NCI-H1436 treated with DMSO at 0.1 percent for 48 hours (cell line): ENCODE data around the gene DNAH7.

Experiments used
- DNase-seq: peaks from one replicate; lab custom pipeline; 2025; lab: John Stamatoyannopoulos, UW

The DNAH7 gene

DNA sequence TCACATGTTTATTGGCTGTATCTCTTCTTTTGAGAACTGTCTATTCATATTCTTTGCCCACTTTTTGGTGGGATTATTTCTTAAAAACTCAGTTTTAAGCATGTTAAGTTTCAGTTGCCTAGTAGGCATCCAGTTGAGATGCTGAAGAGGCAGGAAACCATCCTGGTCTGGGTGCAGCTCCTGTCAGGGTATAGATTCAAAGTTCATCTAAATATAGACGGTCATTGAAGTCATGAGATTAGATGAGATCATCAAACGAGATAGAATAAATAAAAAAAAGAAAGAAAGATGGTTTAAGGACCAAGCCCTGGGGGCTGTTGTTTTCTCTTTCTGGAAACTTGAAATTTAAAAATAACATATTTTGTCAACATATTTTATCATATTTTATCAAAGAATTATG, 9.2 kb upstream of the DNAH7 start:
- DNase-seq: no peak

DNA sequence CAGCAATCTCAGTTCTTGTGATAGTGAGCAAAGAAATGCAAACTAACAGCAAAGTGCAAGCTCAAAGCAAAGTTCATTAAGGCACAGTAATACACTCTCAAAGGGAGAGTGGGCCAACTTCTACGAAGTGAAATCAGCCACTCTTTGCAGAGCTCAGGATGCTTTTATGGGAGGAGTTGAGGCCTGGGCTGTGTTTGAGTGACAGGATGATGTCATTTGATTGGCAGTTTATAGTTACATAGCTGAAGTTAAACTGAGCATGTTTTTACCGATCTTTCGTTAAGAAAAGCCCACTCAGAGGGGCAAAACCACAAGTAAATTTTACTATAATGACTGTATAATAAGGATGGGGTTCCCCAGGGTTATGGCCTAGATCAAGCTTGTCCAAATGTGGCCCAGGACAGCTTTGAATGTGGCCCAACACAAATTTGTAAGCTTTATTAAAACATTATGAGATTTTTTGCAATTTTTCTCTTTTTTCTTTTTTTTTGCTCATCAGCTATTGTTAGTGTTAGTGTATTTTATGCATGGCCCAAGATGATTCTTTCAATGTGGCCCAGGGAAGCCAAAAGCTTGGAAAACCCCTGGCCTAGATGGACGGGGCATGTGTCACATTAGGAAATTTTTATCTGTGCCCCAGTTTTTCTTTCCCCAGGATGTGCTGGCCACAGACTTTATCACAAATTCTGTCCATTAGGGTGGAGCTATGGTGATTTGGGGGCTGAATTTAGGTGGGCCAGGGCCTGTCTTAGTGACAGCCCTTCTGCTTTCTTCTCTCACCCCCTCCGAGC, 8.3 kb upstream of the DNAH7 start:
- no peak for DNase-seq

DNA sequence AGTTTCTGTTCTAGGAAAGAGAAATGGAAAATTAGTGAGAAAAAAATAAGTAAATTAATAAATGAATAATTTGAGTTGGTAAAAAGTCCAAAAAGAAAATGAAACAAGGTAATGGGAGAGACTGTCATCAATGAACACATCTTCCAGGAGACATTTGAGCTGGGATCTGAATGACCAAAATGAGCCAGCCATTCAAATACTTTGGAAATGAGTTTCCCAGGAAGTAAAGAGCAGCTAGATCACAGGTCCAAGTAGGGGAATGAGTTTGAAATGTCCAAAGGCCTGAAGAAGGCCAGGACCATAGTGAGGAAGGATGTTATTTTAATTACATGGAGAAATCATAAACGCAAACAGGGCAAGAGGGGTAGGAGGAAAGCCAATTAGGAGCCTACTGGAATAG, 6.6 kb upstream of the DNAH7 start:
- no peak for DNase-seq

DNA sequence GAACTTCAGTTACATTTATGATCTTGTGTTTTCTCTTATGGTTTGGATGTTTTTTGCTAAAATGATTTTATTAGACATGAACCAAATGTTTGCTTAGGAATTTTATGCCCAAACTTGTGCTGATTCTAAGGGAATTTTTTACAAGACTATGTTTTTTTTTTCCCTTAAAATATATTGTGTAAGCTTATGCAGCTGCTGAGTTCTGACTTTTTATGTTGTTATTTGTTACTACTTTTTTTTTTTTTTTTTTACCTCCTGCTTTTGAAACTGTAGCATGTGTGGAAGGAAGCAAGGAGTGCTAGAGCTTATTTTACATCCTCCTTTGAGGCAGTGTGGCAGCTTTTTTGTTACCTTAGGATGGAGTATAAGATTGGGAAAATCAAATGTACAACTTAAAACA, 6.0 kb upstream of the DNAH7 start:
- DNase-seq: no peak

DNA sequence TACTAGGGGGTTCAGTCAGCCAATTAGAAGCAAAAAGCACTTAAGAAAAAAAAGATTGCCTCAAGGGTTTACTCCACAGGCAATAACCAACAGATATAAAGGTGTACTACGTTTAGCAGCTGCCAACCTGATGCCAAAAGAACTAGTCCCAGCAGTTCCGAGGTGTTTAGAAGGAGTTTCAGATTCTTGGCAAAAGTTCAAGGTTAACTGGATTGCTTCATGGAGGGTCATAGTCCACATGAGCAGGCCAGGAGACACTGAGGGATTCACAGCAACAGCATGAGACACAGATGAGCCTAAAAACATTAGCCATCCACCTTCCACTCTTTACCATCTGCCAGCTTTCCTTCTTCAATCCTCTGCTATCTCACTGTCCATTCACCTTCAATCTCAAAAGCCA, 4.9 kb upstream of the DNAH7 start:
- DNase-seq: no peak

DNA sequence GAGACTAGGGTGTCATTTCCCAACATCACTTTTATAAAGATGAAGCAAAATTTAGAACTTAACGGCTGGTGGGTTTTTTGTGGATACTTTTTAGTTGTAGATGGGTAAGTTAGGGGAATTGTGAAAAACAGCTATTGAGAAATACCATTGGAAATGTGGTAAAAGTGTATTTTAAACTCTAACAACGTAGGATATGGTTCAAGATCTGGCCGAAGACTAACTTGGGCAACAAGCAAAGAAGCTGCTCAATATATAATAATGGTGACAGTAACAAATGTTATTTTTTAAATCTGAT, 1.6 kb downstream of the DNAH7 start:
- no peak for DNase-seq

DNA sequence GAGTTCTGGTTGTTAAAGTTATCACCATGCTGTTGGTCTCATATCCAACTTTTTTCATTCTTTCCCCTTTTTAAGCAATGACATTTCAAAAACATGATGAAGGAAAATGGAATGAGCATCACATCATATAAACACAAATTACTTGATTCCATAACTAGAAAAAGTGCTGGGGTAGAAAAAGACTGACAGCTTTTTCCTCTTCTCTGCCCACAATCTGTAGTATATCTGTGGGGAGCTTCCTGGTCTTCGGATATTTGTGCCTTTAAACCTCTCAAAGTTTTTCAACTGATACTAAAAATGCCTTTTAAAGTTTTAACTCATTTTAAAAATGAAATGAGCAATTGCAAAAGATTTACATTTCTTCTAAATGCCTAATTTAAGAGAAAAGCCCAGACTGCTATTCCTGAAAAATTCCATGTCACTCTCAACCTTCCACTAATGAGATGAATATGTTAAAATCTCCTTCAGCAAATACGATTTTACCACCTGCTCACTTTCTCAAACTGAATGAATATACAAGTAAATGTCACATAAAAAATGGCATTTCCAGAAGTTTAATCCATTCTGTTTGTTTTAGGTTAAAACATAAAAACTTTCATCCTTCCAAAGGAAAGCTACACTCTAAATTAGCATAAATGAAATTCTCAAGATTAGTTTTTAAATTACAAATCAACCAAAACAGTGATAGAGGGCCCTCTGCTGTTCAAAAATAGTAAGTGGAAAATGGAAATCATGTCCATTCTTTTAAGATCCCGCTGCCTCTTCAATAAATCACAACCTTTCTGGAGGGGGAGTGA, 2.1 kb downstream of the DNAH7 start:
- no peak for DNase-seq

DNA sequence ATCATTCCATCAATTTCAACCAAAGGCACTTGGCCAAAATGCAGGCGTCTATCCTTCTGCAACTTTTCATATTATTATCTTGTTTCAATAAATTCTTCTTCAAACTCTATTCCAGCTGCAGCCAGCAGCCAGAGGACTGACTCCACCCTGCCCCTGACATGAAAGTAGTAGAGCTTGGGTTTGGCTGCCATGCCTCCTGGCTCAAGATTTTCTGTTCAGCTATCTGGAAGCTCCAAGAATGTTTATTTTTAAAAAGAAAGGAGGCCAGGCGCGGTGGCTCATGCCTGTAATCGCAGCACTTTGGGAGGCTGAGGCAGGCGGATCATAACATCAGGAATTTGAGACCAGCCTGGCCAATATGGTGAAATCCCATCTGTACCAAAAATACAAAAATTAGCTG, 4.9 kb downstream of the DNAH7 start:
- DNase-seq: no peak

DNA sequence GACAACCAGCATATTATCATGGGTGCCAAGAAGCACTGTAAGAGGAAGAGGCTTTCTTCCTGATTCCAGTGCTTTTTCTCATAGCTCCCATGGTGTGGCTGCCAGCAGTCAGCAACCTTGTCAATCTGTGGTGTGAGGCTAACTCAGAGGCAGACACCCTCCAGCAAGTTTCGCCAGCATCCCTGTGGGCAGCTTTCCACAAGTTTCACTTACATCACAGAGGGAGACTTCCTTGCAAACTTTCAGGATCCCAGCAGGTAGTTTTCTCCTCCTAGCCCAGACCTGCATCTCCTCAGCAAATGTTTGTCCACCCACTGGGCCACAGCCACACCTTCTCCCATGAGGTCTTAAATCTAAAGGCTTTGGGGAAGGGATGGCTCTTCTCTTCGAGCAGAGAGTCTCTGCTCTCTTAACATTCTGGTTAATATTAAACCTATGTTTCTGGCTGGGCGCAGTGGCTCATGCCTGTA, 9.1 kb downstream of the DNAH7 start:
- no peak for DNase-seq

DNA sequence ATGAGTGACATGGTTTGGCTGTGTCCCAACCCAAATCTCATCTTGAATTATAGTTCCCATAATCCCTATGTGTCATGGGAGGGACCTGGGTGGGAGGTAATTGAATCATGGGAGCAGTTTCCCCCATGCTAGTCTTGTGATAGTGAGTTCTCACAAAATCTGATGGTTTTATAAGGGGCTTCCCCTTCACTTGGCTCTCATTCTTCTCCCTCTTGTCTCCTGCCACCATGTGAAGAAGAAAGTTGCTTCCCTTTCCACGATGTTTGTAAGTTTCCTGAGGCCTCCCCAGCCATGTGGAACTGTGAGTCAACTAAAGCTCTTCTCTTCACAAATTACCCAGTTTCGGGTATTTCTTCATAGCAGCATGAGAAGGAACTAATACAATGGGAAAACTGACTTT, 14.0 kb downstream of the DNAH7 start:
- DNase-seq: no peak

DNA sequence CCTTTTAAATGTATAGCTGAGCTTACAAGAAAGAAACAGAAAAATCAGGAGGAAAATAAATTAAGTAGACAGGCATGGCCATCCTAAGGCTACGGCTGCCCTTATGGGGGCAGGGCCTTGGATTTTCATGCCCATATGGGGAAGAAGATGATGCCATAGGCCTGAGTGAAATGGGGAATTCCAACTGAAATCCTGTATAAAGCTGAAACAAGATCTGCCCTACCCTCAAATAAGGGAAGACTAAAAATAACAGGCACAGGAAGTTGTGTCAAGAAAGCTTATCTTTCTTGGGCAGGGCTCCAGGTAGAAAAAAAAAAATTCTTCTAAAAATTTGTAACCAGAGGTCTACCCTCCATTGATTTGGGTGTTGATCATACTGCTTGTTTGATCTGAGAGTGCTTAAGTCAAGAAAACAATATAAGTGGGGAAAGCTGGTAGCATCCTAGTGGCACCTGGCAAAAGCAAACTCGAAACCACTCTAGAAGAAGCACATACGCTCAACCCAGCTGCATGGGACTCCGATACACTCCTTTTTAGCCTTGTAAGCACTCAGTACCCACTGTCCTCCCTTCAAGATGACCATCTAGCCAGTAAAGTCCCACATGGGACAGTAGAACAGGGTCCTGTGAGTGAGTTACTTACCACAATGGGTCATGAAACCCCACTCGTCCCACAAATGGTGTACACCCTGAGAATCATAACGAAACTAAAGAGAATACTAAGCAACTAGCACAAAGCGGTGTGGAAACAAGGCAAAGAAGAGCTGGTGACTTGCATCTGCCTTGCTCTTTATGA, 22.3 kb downstream of the DNAH7 start:
- DNase-seq: no peak

DNA sequence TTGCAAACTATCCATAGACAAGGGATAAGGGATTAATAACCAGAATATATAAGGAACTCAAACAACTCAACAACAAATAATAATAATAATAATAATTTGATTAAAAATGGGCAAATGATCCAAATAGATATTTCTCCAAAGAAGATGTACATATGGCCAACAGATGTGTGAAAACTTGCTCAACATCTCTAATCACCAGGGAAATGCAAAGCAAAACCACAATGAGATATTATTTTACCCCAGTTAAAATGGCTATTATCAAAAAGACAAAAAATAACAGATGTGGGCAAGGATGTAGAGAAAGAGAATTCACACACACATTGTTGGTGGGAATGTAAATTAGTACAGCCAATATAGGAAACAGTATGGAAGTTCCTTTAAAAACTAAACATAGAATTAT, 26.9 kb downstream of the DNAH7 start:
- DNase-seq: no peak

DNA sequence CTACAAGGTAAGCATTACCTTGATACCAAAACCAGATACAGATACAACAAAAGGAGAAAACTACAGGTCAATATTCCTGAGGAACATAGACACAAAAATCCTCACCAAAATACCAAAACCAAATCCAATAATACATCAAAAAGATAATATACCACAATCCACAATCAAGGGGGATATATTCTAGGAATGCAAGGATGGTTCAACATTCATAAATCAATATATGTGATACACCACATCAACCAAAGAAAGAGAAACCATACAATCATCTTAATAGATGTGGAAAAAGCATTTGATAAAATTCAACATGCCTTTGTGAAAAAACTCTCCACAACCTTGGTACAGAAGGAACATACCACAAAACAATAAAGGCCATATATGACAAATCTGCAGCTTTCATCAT, 28.4 kb downstream of the DNAH7 start:
- DNase-seq: no peak

DNA sequence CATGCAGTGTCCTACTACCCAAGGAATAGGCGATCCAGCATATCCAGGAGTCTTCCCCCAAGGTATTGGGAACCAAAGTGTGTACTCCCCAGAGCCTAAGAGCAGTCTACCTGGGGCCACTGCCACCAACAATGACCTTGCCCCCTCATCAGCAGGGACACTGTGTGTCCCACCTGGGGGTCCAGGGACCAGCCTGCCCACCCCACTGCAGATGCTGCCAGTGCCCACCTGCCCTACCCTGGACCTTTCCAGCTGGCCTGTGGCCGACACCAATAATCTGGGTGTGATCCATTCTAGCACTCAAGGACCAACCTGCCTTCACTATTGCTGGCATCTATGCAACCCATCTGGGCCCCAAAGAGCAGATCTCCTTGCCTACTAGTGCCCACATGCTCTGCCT, 32.2 kb downstream of the DNAH7 start:
- no peak for DNase-seq

DNA sequence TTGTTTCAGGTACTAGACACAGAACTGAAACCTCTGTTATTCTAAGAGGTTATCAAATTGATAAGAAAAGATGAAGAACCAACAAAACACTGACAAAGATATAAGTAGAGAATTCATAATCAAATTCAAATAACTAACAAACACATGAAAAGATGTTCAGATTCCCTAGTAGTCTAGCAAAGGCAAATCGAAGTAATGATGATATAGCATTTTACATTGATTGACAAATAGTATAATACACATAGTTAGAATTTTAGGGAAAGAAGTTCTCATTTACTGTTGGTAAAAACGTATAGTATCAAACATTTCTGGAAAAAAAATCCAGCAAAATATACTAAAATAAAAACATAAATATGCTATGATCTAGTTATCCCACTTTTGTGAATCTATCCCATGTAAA, 50.6 kb downstream of the DNAH7 start:
- no peak for DNase-seq

DNA sequence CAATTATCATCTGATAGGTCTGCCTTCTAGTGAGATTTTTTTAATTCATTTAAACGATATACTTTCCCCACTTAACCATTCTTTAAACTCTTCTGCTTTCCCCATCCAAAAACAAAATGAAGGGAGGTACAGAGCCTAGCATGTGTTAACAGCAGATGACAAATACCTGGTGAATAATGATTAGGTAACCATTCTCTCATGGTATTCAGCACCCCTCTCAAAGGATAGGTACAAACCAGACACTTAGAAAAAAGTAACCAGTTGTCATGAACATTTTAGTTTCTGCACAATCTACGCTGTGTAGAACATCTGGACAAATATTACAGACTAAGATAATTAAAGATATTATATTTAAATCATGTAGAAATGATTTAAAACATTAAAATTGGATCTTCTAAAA, 56.3 kb downstream of the DNAH7 start:
- DNase-seq: no peak

DNA sequence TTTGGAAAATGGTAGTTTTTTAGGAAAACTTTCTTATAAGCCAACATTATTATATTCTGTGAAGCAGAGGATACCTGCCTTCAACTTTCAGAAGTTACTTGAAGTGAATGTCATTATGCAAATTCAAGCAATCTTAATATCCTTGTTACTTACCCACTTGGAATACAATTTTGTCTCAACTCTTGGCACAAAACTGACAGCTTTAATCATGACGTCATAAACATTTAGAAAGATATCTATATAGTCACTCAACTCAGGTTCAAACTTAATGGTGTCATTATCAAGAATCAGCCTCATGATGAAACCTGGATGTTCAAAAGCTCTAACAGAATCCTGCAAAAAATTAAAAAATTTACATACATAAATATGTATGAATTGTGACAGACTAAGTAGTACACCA, 68.1 kb downstream of the DNAH7 start:
- DNase-seq: no peak

DNA sequence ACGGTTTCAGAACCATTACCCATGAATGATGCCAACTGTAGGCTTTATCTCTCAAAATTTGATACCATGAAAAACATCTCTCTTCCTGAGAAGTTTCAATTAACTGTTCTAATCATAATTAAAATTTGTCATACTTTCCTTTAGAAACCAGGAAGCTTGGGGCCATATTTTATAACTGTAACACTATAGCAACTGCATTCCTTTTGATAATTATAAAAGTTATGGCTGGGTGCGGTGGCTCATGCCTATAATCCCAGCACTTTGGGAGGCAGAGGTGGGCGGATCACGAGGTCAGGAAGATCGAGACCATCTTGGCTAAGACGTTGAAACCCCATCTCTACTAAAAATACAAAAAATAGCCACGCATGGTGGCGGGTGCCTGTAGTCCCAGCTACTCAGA, 70.6 kb downstream of the DNAH7 start:
- DNase-seq: no peak

DNA sequence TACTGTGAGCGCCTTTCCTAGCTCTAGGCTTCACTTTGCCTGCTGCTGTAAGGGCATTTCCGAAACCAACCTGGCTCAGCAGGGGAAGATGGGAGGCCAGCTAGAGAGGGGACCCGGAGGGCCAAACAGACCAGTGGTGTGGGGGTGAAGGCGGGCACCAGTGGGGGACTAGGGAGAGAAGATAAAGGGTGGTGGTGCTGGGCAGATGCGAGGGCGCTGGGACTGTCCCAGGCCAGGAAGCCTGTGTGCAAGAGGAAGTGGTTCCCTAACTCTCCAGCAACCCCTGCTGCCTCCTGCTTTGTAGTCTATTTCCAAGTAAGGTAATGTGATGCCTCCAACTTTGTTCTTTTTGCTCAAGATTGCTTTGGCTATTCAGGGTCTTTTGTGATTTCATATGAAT, 73.1 kb downstream of the DNAH7 start:
- no peak for DNase-seq

DNA sequence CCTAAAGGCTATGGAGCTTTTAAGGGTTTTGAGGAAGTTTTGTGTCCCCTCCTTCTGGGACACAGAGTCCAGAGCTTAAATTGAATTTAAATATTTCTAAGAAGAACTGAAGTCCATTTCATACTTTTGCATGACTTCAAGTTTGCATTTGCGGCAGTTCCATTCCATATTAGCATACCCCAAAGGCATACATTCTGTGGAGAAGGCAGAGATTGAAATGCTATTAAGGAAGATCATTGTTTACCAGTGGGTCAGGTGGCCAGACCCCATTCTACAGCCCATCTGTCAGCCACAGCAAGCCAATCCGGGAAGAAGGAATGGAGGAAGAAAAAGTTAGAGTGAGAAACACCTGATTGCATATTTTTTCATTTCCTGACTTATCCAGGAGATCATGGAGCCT, 75.0 kb downstream of the DNAH7 start:
- DNase-seq: no peak

DNA sequence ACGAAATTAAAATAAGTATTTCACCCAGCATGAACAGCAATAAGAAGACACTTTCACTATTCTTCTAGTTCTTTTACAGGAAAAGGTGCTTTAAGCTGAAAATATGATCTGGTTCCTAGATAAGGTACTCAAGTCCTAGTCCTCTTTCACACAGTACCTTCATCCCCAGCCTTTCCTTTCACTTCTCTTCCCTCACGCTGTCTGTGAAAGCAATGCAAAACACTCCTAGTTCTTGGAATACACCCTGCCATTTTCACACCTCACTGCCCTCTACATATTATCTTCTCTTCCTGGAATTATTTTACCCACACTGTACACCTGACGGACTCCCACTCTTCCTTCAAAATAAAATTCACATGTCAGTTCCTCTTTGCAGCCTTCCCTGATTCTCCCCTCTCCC, 82.9 kb downstream of the DNAH7 start:
- DNase-seq: no peak

DNA sequence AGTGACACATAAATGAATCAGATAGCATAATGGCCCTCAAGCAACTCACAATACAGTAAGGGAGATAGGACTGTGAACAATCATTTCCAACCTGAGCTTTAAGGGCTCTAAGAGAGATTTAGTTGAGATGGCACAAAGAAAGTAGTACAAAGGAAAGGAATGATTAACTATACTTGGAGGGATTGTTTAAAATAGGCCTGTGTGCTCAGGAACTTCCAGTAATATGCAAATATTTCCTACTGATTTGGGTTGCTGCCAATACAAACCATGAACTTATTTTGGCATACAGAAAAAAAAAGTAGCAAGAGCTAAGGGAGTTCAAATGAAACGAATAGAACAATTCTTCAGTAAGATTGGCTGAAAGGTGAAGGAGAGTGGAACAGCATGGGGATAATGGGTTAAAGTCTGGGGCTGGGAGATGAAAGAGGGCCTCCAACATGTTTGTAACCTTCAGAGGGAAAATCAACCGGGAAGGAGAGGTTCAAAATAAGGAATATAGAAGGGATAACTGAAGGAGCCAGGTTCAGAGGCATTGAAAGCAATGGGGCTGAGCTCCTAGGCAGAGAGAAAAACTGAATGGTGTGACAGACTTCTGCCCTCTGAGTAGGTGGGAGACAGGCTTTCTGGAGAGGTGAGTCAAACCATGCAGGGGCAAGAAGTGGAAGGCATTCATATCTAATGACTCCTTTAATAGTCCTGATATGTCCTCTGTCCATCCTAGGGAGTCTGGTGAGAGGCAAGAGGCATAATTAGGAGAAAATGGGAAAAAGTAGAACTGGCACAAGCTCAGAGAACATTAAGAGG, 83.5 kb downstream of the DNAH7 start:
- no peak for DNase-seq
